Measurements from ENCODE around the gene TMOD4. TPM values are rescaled to one million over a fixed set of nuclear protein-coding genes. Genes with fewer than 3 reads are reported as not detected.

The TMOD4 gene
- total RNA-seq, 1 experiment from 2014 or later = 1.3 TPM

DNA sequence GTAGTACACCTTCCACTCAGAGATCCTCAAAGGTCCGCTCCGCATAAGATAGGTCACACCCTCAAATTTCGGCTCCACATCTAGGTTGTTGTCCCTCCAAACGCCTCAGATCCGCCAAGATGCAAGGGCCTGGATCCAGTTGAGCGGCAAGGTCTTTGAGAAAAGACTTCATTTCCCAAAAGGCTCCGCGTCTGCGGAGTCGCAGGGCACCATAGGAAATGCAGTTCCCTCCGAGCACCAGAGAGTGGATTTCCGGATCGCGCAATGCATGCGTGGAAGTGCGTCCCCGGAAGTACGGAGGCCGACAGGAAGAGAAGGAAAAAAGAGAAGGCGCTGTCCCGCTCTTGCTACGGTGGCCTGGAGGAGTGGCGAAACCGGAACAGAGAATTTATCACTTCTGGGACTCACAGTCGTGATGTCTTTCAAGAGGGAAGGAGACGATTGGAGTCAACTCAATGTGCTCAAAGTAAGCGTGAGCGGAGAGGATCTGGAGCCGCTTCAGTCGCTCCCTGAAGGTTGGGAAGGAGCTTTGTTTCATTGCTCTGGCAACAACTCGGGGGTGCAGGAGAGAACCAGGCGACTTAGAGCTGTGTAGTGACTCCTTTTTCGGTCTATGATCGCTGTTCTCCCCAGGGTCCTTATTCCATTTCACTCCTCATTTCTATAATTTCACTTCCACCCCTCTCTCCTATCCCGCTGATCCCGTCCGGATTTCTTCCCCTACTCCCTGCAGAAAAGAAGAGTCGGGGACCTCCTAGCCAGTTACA lies 9.9 kb downstream of the TMOD4 start, which contains the start of the genes LYSMD1 and SCNM1:
Gene LYSMD1 (minus strand): TSS at position 165 of the 767 bp plus-strand sequence. CDS start 644 bp downstream, outside the sequence.
Gene SCNM1 (plus strand): TSS at position 407 of the 767 bp plus-strand sequence. CDS start 9 bp downstream, at position 416.
- POLR2A ChIA-PET = interaction anchor here (0.5 to 1.4 kb wide), 7 partner anchors 23 to 914 kb away, joined by 3 to 9 read pairs (median 4); partner anchors contain the start of genes PSMD4 and VPS72
- intact Hi-C loops (cut with micrococcal nuclease; ENCODE audit: unreplicated experiment) = no loop called here
- BruUV-seq (replicated peaks) = TSS peak; percentile 74

DNA sequence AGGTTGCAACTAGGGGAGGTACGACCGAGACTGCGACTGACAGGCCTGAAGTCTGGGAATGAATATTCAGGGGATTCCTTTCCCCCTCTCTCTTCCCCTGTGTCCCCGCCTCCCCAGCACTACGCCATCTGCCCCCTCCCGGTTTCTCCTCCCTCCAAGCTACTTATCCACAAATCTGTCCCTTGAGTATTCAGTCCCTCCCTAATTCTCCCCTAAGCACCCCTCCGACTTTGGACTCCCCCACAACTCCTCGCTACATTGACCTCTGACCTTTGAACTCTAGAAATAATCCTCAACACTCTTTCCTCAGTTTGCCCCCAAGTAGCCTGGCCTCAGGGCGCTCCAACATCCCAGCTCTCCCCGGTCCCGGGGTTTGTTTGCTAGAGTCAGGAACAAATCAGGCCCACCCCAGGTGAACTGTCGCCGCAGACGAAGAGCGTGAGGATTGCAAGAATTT lies 10.5 kb downstream of the TMOD4 start:
- Histone ChIP-seq H3K36me3 (ENCODE audit: control insufficient read depth, insufficient read depth, low read length) (peaks cover 1% of the 10 kb centered on the region; the same call in 1 of the 2 replicates), H3K4me3 (ENCODE audit: low read depth, low read length) (peak overlapping the region; percentile 35), H3K27me3 (replicated peaks; ENCODE audit: control insufficient read depth, insufficient read depth, low read length) (no peaks in the 10 kb centered on the region), H3K9me3 (no peaks in the 10 kb centered on the region), H3K4me1 (no peaks in the 10 kb centered on the region)
- TF ChIP-seq, protein P1, sequence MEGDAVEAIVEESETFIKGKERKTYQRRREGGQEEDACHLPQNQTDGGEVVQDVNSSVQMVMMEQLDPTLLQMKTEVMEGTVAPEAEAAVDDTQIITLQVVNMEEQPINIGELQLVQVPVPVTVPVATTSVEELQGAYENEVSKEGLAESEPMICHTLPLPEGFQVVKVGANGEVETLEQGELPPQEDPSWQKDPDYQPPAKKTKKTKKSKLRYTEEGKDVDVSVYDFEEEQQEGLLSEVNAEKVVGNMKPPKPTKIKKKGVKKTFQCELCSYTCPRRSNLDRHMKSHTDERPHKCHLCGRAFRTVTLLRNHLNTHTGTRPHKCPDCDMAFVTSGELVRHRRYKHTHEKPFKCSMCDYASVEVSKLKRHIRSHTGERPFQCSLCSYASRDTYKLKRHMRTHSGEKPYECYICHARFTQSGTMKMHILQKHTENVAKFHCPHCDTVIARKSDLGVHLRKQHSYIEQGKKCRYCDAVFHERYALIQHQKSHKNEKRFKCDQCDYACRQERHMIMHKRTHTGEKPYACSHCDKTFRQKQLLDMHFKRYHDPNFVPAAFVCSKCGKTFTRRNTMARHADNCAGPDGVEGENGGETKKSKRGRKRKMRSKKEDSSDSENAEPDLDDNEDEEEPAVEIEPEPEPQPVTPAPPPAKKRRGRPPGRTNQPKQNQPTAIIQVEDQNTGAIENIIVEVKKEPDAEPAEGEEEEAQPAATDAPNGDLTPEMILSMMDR (IDR thresholded peaks at IDR 0.05; ENCODE audit: insufficient read depth in 1 of 2, low read depth in 1 of 2, low read length in 1 of 2, severe bottlenecking in 1 of 2, unreplicated experiment in 1 of 2) = no peak
- intact Hi-C loops (cut with micrococcal nuclease; ENCODE audit: unreplicated experiment) = no loop called here
- no peaks in the 10 kb centered on the region for H3K9me3 Mint-ChIP-seq (ENCODE audit: unreplicated experiment)
- H3K27me3 Mint-ChIP-seq (ENCODE audit: insufficient read depth, unreplicated experiment) = no peaks in the 10 kb centered on the region
- H3K27ac Mint-ChIP-seq (ENCODE audit: unreplicated experiment) = peak overlapping the region; percentile 96
- peak overlapping the region; percentile 96 for H3K4me3 Mint-ChIP-seq (ENCODE audit: unreplicated experiment)
- H3K4me1 Mint-ChIP-seq (ENCODE audit: low read depth, unreplicated experiment) = peaks cover 9% of the 10 kb centered on the region
- no peak for DNase-seq
- BruUV-seq (replicated peaks) = no TSS peak
- ChIA-PET CTCF (interaction anchor here (0.6 to 2.2 kb wide), 2 partner anchors 21 to 65 kb away, joined by 3 to 13 read pairs; no protein-coding TSS in a partner anchor), POLR2A (interaction anchor here (0.6 kb wide), 1 partner anchor 200 kb away, joined by 4 read pairs; no protein-coding TSS in a partner anchor)
- peaks cover 49% of the 10 kb centered on the region for H3K36me3 Mint-ChIP-seq (ENCODE audit: insufficient read depth, unreplicated experiment)

More for the DNA sequence above, 9.9 kb downstream of the TMOD4 start, which contains the start of the genes LYSMD1 and SCNM1:
- TF ChIP-seq, protein P1 (IDR thresholded peaks at IDR 0.05; ENCODE audit: insufficient read depth in 1 of 2, low read depth in 1 of 2, low read length in 1 of 2, severe bottlenecking in 1 of 2, unreplicated experiment in 1 of 2) = no peak
- H3K27me3 ChIP-seq (replicated peaks; ENCODE audit: control insufficient read depth, insufficient read depth, low read length) = no peaks in the 10 kb centered on the region
- no peaks in the 10 kb centered on the region for H3K4me1 ChIP-seq
- CTCF ChIA-PET = interaction anchor here (2.2 kb wide), 1 partner anchor 66 kb away, joined by 13 read pairs; no protein-coding TSS in a partner anchor
- no peaks in the 10 kb centered on the region for H3K27me3 Mint-ChIP-seq (ENCODE audit: insufficient read depth, unreplicated experiment)
- peak within 1 kb of the TSS; percentile 96 for H3K27ac Mint-ChIP-seq (ENCODE audit: unreplicated experiment)
- H3K4me3 ChIP-seq (ENCODE audit: low read depth, low read length) = peak within 1 kb of the TSS; percentile 62
- no peaks in the 10 kb centered on the region for H3K9me3 ChIP-seq
- peaks cover 1% of the 10 kb centered on the region; the same call in 1 of the 2 replicates for H3K36me3 ChIP-seq (ENCODE audit: control insufficient read depth, insufficient read depth, low read length)
- peak within 1 kb of the TSS; percentile 96 for H3K4me3 Mint-ChIP-seq (ENCODE audit: unreplicated experiment)
- H3K4me1 Mint-ChIP-seq (ENCODE audit: low read depth, unreplicated experiment) = peaks cover 9% of the 10 kb centered on the region
- peak; percentile 95 to 98 for DNase-seq
- no peaks in the 10 kb centered on the region for H3K9me3 Mint-ChIP-seq (ENCODE audit: unreplicated experiment)
- H3K36me3 Mint-ChIP-seq (ENCODE audit: insufficient read depth, unreplicated experiment) = peaks cover 52% of the 10 kb centered on the region

DNA sequence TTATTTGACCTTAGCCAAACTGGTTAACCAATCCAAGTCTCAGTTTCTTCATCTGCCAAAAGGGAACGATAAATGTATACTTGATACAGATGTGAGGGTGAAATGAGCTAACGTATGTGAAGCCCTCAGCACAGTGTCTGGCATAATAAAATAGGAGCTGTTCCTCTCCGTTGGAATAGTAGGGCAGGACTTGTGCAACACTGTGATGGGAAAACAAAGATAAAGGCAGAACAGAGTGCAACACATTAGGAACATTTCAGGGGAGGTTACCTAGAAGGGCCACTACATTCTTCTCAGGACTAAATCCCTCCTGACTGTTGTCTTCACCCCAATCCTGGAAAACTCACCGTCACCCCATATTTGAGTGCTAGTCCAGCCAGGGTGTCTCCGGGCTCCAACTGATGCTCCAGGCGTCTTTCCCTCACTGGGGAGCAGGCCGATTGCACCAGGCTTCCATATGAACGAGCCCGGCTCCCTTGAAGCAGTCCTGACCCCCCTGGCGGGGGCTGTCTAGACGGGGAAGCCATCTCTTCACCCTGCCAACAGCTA lies 11.0 kb downstream of the TMOD4 start:
- BruUV-seq (replicated peaks) = no TSS peak
- no peaks in the 10 kb centered on the region for H3K4me1 ChIP-seq
- intact Hi-C loops (cut with micrococcal nuclease; ENCODE audit: unreplicated experiment) = no loop called here
- TF ChIP-seq, protein P1 (IDR thresholded peaks at IDR 0.05; ENCODE audit: insufficient read depth in 1 of 2, low read depth in 1 of 2, low read length in 1 of 2, severe bottlenecking in 1 of 2, unreplicated experiment in 1 of 2) = no peak
- H3K9me3 ChIP-seq = no peaks in the 10 kb centered on the region
- no peaks in the 10 kb centered on the region for H3K27me3 ChIP-seq (replicated peaks; ENCODE audit: control insufficient read depth, insufficient read depth, low read length)
- peak overlapping the region; percentile 35 for H3K4me3 ChIP-seq (ENCODE audit: low read depth, low read length)
- Mint-ChIP-seq H3K36me3 (ENCODE audit: insufficient read depth, unreplicated experiment) (peaks cover 44% of the 10 kb centered on the region), H3K27ac (ENCODE audit: unreplicated experiment) (peak overlapping the region; percentile 96), H3K4me1 (ENCODE audit: low read depth, unreplicated experiment) (peaks cover 9% of the 10 kb centered on the region), H3K27me3 (ENCODE audit: insufficient read depth, unreplicated experiment) (no peaks in the 10 kb centered on the region), H3K9me3 (ENCODE audit: unreplicated experiment) (no peaks in the 10 kb centered on the region), H3K4me3 (ENCODE audit: unreplicated experiment) (peak overlapping the region; percentile 96)
- ChIA-PET POLR2A (interaction anchor here (0.5 kb wide), 1 partner anchor 36 kb away, joined by 8 read pairs; no protein-coding TSS in a partner anchor), CTCF (interaction anchor here (0.6 to 2.2 kb wide), 2 partner anchors 20 to 65 kb away, joined by 3 to 13 read pairs; no protein-coding TSS in a partner anchor)
- peaks cover 1% of the 10 kb centered on the region; the same call in 1 of the 2 replicates for H3K36me3 ChIP-seq (ENCODE audit: control insufficient read depth, insufficient read depth, low read length)
- no peak for DNase-seq
